ENCODE results near the gene RNASE11.

GRCh38 chr14:20617138-20618003 lies 29.6 kb upstream of the RNASE11 start:
- TF ChIP-seq, protein P1, sequence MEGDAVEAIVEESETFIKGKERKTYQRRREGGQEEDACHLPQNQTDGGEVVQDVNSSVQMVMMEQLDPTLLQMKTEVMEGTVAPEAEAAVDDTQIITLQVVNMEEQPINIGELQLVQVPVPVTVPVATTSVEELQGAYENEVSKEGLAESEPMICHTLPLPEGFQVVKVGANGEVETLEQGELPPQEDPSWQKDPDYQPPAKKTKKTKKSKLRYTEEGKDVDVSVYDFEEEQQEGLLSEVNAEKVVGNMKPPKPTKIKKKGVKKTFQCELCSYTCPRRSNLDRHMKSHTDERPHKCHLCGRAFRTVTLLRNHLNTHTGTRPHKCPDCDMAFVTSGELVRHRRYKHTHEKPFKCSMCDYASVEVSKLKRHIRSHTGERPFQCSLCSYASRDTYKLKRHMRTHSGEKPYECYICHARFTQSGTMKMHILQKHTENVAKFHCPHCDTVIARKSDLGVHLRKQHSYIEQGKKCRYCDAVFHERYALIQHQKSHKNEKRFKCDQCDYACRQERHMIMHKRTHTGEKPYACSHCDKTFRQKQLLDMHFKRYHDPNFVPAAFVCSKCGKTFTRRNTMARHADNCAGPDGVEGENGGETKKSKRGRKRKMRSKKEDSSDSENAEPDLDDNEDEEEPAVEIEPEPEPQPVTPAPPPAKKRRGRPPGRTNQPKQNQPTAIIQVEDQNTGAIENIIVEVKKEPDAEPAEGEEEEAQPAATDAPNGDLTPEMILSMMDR (conservative IDR thresholded peaks at IDR 0.05; ENCODE audit: low read depth, low read length), result no peak
- no peak for TF ChIP-seq EZH2 (IDR thresholded peaks at IDR 0.05; ENCODE audit: borderline replicate concordance, low read depth, low read length, poor library complexity, severe bottlenecking)

All from A673 (cell line).